Amygdala (tissue), 56 donors: ENCODE results near the gene ACSF3.

Experiments
- DNase-seq, 56 donors: peaks; one replicate each; lab custom pipeline; 2025; lab: John Stamatoyannopoulos, UW

ACSF3 gene

DNA sequence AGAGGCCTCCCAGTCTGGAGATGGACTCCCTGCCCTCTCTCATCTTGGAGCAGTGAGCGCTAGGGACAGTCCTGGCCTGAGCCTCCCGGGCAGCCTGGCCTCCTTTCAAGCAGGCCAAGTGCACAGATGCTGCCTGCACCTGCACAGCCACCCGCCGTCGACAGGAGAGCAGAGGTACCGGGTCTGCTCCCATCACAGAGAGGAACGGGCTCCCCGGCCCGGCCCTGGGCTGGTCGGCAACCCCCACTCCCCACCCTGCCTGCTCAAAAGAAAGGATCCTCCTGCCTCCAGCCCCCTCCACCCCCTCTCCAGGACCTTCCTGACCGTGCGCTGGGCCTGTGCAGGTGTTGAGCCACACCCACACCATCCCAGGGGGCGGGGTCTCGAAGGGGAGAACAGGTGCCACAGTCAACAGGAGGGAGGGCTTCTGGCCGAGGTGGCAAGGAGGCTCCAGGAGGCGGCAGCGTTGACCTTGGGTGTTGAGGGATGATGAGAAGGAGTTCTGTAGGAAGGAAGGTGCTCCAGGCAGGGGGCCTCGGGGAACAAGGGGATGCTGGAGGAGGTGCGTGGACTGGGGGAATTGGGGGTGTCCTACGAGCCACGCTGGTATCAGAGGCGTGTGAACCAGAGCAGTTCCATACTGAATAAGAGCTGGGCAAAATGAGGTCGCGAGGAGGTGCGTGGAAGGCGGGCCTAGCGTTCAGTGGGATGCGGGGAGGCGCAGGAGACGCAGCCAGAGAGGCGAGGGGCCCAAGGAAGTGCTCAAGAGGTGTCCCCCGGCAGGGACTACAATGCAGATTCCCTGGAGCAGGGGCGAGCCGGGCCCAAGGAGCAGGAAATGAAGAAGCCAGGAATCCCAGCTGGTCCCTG, 76.9 kb downstream of the ACSF3 start:
- no peak for DNase-seq

- peak in 54 of 56 donors; percentile 7 to 93 (median 73) for DNase-seq
Measured at GRCh38 chr16:89171216-89172170, 77.8 kb downstream of the ACSF3 start, which contains the start of gene CDH15. Gene CDH15, plus strand, starts transcription at chr16:89171748. Its CDS starts 84 bp downstream, at chr16:89171832.

- DNase-seq: no peak
Measured at GRCh38 chr16:89172171-89172527, 78.5 kb downstream of the ACSF3 start.

DNA sequence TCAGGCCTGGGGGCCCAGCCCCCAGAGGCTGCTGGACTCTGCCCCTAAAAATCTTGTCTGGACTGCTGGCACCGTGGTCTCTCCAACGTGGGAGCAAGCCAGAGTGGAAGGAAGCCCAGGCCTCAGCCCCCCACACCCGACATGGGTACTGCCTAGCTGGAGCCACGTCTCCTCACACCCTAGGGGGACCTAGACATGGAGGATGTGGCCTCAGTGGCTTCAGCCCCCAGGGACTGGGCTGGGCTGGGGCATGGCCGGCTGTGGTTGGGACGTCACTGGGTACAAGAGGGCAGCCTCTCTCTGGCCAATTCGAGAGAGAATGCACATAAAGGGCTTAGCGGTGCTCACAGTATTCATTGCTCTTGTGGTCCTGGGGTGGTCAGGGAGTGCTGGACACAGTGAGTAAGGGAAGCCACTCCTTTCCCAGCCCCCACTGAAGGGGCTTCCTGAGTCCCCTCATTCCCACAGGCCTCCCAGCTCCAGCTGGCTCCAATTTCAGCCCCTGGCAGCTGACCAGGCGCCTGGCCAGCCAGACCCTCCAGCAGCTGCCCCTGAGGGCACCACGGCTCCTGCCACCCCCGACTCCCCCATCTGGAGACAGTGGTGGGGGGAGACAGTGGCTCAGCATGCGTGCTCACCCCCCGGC, 79.0 kb downstream of the ACSF3 start:
- no peak for DNase-seq

- no peak for DNase-seq
Measured at GRCh38 chr16:89173174-89173921, 79.7 kb downstream of the ACSF3 start.

GRCh38 chr16:89174055-89174827, 80.6 kb downstream of the ACSF3 start:
- no peak for DNase-seq

- no peak for DNase-seq
Measured at GRCh38 chr16:89174877-89175276, 81.2 kb downstream of the ACSF3 start.

- DNase-seq: no peak
Measured at GRCh38 chr16:89175280-89176146, 81.9 kb downstream of the ACSF3 start.

DNA sequence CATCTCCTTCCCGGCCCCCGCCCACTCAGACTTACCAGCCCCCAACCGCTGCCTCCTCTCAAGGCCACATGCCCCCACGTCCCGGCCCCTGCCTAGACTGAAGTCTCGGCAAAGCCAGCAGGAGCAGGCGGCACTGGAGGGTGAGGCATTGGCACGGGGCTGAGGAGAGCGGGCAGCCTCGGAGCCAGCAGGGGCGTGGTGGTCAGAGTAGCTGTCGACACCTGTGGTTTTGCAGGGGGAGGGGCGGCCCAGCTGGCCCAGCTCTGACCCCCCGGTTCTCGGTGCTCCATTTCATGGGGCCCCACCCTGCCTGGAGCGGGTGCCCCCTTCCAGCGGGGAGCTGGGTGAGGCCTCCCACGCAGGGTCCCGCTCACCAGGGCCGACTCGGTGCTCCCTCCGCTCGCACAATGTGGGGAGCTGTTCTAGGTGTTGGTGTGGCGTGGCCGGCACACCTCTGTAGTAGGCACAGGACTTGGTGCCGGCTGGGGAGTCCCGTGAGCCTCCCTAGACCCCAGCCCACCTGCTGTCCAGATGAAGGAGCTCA, 82.6 kb downstream of the ACSF3 start:
- DNase-seq: no peak

DNA sequence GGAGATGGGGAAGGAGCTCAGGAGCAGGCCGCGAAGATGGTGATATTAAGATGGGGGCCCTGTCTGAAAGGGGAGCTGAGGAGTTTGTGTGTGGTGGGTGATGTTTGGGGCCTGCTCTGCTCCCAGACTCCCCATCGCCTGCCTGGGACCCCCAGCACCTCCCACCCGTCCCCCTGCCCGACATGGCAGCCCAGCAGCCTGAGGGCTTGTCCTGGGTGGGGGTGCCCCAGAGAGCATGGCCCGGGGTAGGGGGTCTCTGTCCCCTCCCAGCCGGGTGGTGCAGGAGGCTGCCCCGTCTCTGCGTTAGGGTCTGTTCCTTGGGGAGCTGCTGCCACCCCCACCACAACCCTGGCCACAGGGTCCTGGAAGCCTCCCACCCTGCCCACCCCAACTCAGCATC, 83.1 kb downstream of the ACSF3 start:
- no peak for DNase-seq

- no peak for DNase-seq
Measured at GRCh38 chr16:89177501-89177900, 83.8 kb downstream of the ACSF3 start.

GRCh38 chr16:89178453-89179147, 84.9 kb downstream of the ACSF3 start:
- DNase-seq: no peak

DNA sequence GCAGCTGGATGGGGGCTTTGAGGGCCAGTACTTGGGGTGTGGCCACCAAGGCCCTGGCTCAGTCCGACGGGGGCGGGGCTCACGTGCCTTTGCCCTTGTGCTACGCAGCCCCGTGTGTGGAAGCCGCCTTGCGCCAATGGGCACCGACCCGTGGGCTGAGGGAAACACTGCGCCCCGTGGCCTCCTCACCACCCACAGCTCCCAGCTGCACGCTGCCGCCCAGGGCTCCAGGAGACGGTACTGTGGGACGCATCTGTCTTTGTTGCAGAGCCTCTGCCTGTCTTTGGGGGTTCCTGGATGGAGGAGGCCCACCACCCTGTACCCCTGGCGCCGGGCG, 85.5 kb downstream of the ACSF3 start:
- DNase-seq: no peak

DNA sequence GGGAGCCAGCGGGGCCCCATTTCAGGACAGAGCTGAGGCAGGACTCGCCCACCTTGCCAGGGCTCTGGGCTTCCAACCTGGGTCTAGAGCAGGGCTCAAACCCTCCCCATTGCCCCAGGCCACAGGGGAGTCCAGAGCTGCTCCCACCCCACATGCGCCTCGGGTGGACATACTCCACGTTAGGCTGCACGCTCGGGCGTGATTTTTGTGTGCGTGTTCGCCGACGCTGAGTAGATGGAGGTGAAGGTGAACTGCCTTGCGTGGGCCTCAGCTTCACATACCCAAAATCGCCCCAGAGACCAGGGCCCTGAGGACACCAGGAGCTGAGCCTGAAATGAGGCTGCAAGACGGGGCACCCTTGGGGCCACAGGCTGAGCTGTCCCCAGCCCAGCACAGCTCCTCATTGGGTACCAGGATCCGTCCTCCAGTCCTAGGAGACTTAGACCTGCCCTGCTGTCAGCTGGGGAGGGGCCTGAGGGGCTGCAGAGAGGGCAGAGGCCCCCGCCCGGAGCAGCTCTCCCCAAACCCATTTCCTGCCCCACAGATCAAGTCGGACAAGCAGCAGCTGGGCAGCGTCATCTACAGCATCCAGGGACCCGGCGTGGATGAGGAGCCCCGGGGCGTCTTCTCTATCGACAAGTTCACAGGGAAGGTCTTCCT, 86.1 kb downstream of the ACSF3 start:
- DNase-seq: no peak

DNA sequence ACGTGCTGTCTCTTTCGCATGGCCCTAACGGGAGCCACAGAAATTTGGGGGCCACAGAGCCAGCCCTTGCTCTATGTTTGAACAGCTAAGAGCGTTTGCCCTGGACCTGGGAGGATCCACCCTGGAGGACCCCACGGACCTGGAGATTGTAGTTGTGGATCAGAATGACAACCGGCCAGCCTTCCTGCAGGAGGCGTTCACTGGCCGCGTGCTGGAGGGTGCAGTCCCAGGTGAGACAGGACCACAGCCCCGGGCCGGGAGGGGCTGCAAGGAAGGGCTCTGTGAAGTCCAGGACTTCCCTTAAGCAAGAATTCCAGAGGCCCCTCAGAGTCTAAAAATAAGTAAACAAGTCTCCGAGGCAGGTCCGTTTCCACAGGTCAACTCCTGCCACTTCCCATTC, 89.8 kb downstream of the ACSF3 start:
- no peak for DNase-seq

GRCh38 chr16:89183975-89184676, 90.5 kb downstream of the ACSF3 start:
- no peak for DNase-seq

DNA sequence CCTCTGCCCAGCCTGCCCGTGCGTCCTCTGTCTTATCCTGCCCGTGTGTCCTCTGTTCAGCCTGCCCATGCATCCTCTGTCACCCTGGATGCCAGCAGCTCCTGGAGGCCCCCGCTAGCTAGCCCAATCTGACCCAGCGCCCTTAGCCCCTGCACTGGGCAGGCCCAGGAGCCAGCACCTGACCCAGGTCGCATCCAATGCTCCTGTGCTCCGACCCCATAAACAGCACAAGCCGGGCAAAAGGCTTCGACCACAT, 91.0 kb downstream of the ACSF3 start:
- DNase-seq: no peak
